HG03039 (cell line): Measurements from ENCODE around the gene FGD6.
"Not testable (repeated sequence)": the region's sequence is repeated elsewhere in the genome, so short reads cannot be mapped to it uniquely, and the experiment has no call there.

ENCODE experiments used
- ATAC-seq: cut with Tn5 transposase; IDR thresholded peaks from one replicate; pipeline ENCODE4 v1.9.1; 2021; ENCODE audit warnings: mild to moderate bottlenecking, moderate library complexity; ENCODE audit not compliant: unreplicated experiment

FGD6 gene

DNA sequence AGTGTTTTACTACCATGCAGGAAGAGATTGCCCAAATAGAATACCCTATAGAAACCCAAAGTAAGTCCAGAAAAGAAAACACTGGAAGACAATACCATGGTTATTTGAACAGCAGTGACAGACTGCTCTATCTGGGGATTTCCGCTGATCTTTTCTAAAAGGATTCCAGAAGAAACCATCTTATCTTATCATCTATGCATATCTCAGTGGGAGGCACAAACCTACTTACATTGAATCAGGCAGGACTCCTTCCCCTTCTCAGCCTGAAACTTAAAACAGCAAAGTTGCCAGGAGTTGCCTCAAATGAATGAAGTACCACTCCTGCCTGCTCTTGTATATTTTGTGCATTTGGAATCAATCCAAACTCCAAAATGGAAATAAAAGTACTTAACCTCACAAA, 87.2 kb downstream of the FGD6 start:
- ATAC-seq, result no peak

DNA sequence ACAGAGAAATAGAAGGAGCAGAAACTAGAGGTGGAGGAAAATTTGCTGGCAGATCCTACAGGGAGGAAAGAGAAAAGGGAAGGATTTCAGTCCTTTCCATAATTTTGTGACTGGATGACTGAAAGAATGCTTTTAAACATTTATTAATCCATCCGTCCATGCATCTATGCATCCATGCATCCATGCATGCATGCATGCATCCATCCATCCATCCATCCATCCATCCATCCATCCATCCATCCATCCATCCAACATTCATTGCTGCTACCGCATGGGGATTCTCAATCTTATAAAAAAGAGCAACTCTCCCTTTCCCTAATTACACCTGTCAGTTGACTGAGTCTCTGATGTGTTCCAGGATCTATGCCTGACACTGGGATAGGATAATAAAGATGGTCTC, 88.2 kb downstream of the FGD6 start:
- ATAC-seq, result no peak

DNA sequence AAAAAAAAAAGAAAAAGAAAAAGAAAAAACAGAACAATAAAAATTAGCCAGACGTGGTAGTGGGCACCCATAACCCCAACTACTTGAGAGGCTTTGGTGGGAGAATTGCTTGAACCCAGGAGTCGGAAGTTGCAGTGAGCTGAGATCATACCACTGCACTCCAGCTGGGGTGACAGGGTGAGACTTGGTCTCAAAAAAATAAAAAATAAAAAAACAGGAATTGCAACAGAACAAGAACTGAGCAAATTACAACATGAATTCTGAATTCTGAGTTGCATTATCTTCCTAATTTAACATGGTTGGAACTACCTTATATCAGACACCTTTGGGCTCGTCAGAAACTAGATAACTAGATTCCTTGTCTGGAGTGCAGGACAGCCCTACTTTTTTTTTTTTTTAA, 90.5 kb downstream of the FGD6 start:
- ATAC-seq, result no peak

DNA sequence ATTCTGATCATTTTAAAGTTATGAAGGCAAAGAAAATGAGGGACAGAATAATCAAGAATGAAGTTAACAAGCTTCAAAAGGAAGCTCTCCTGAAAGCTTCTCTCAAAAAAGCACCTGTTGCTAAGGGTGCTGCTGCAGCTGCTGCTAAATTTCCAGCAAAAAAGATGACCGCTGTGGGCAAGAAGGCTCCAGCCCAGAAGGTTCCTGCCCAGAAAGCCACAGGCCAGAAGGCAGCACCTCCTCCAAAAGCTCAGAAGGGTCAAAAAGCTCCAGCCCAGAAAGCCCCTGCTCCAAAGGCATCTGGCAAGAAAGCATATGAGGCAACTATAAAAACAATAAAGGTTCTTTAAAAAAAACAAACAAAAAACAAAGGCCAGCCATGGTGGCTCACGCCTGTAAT, 91.2 kb downstream of the FGD6 start:
- no peak for ATAC-seq

DNA sequence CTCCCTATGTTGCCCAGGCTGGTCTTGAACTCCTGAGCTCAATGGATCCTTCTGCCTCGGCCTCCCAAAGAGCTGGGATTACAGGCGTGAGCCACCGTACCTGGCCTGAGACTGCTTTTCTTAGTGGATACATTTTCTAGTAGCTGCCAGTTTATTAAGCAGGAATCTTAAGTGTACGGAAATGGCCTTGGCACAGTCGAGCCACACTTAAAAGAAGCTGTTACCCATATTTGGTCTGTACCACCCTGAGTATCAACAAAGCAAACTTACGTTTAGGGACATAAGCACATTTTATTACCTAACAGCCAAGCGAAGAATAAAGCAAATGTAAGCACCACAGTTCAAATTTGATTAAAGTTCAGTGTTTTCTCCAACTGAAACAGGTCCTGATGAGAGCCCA, 93.2 kb downstream of the FGD6 start:
- ATAC-seq, result no peak

DNA sequence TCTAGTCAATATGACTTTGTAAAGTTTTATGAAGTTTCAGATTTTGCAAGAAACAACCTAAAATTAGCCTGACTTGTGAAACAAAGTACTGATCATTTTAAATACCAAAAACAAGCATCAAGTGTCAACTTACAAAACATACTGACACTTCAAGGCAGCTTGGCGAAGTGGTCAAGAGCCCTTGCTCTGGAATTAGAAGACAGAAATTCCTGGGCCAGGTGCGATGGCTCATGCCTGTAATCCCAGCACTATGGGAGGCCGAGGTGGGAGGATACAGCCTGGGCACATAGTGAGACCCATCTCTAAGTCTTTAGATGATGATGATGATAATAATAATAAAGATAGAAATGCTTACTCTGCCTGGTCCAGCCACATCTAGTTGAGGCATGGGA, 98.5 kb downstream of the FGD6 start:
- no peak for ATAC-seq

DNA sequence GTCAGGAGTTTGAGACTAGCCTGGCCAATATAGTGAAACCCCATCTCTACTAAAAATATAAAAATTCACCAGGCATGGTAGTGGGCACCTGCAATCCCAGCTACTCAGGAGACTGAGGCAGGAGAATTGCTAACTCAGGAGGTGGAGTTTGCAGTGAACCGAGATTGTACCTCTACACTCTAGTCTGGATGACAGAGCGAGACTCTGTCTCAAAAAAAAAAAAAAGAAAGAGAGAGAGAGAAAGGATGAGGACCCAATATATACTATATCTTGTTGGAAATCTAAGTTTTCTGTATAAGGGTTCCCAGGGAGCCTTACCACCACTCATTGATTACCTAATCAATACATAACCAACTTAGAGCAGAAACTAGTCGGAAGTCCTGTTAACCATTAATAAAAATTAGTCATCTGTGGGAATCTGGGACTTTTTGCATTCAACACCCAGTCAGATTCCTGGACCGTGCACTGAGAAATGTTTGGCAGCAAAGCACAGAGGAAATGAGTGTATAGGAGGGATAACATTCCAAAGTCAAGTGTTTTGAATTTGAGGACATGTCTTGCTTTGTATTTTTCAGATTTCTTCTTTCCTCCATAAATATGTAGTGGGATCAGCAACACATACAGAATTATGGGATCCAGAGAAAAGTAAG, 99.0 kb downstream of the FGD6 start:
- ATAC-seq, result no peak

DNA sequence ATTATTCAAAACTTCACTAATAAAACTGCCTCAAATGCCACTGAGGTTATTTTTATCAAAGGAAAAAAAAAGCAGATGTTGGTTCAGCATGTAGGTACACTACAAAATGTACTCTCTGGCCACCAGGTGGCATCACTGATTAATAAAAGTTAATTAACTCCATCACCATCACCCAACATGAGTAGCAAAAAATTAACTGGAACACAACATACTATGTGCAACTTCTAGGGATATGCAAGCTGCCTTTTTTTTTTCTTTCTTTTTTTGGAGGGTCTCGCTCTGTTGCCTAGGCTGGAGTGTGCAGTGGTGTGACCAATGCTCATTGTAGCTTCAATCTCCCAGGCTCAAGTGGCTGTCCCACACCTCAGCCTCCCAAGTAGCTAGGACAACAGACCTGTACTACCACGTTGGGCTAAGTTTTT, 100.1 kb downstream of the FGD6 start:
- ATAC-seq, result peak; percentile 65

DNA sequence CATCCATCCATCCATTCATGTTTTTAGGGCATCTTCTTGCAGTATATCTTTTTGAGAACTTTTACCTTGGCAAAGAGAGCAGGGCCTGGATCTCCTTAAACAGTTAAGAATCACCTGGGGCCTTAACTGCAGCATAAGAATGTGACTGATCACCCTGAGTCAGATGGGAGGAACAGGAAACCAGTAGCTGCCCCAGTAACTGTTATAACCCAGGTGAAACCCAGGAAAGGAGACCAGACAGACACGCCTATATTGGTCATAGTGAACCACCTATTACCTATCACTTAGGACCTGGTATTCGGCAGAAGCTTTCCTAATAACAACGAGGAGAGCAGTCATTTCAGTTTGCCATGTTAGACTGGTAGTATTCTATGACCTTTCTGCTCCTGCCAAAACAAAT, 100.5 kb downstream of the FGD6 start:
- ATAC-seq, result peak; percentile 34

DNA sequence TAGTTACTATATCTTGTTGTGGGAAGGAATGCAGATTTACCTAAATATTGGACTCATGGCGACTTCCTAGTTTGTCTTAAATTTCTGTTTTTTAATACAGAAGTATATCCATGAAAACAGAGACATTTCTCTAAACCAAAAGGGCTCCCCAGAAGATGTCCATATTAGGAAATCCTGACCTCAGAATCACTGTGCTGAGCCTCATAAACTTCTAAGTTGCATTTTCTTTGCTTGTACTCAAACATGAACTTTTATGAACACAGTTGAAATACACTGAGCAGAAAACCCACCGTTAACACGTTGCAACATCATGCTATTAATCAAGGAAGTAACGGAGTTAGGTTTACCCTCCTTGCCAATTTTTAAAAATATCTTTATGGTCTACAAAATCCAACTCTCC, 100.9 kb downstream of the FGD6 start:
- no peak for ATAC-seq

DNA sequence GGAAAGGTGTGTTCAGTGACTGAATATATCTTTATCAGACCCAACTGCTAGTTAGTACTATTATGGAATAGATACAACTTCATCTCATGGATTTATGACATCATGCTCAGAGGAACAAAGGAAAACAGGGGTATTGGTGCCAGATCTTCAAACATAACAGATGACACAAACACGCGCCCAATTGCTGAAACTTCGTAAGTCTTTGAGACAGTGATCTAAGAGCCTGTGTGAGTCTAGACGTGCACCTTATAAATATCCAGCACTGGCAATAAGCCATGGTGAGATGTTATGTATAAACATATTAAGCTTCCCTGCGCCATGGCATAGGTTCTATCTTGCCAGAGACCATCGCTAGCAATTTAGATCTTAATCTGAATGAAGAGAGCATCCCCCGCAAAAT, 101.6 kb downstream of the FGD6 start:
- ATAC-seq, result no peak

DNA sequence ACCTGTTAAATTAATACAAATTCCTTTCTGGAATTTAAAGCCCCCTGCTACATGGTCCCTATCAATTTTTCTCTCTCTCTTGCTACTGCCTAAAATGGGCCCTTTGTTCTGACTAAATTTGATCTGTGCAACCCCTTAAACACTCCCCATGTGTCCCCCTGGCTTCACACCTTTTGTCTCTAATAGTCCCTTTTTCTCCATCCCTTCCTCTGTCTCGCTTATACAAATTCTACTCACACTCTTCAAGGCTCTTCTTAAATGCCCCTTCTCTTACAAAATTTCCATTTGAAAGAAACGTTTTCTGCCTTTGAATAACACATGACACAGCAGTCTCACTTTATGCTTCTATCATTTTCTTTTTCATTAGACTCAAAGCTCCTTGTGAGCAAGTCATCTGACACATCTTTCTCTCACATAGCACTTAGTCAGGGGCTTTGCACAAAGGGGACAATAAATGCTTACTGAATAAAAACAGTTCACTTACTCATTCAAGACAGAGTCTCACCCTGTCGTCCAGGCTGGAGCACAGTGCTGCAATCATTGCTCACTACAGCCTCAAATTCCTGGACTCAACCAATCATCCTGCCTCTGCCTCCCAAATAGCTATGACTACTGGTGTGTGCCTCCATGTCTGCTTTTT, 102.4 kb downstream of the FGD6 start:
- ATAC-seq, result no peak

DNA sequence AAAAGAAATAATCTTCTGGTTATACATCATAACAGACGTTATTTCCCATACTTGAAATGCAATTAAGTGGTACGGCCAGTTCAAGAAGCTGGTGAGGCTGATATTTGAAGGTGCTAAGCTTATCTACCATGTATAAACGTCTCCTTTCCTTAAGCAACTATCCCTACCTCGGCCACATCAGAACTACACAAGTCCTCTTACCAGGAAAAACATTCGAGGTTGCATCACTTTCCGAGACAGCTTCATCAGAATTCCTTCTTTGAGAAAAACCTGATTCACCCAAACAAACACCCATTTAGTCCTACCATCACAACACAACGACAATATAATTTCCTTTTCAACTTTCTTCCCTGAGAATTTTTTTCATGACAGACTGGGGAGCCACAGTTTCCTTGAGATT, 109.9 kb downstream of the FGD6 start:
- no peak for ATAC-seq

DNA sequence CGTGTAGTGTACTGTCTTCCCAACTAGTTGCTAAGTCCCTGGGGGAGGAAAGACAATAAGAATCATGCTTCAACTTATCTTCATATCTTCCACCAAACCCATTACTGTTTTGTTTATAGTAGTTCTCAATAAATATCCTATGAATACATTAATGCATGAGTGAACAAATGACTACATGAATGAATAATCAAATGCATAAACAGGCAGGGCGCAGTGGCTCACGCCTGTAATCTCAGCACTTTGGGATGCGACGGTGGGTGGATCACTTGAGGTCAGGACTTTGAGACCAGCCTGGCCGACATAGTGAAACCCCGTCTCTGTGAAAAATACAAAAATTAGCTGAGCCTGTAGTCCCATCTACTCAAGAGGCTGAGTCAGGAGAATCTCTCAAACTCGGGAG, 111.7 kb downstream of the FGD6 start:
- no peak for ATAC-seq

DNA sequence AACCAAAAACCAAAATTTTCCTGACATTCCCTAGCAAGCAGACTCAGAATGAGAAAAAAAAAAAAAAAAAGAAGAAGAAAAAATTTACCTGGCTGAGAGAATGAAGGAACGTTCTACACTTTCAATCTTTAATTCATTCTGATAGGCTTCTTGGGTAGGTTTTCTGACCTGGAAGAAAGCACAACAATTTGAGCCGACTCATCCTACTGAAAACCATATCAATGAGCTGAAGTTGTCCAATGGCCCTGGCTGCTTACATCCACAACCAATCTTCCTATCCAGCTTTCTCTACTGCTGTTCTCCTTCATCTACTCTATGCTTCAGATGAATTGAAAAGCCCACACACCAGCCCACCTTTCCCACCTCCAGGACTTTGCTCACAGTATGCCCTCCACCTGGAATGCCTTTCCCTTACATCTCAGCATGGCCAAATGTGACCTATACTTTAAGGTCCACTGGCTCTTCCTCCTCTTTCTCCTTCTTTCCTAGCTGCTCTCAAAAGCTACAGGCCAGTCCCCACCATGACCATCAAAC, 112.3 kb downstream of the FGD6 start:
- no peak for ATAC-seq

DNA sequence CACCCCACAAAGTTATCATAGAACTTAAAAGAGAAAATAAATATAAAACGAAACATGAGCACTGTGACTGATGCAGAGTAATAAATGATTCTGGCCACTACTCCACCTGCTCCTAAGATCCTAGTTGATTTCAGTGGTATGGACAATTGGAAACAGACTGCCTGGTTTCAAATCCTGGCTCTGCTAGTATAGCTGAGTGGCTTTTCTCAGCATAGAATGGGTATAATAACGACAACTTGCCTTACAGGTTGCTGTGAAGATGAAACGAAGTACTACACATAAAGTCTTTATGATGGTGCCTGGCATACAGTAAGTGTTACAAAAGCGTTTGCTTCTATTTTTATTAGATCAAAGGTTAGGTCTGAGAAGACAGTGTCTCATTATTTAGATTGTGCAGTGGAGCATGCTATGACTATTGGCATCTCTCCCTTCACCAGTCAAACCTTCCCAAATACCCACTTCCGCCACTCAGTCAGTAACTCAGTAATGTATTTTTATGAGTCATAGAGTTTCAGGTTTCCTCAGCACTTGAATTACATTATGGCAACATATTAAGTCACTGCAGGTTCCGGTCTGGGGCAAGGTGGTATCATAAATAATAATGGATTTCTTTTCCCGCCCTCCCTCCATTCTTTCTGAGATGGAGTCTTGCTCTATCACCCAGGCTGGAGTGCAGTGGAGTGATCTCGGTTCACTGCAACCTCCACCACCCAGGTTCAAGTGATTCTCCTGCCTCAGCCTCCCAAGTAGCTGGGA, 114.2 kb downstream of the FGD6 start:
- ATAC-seq, result peak; percentile 91

DNA sequence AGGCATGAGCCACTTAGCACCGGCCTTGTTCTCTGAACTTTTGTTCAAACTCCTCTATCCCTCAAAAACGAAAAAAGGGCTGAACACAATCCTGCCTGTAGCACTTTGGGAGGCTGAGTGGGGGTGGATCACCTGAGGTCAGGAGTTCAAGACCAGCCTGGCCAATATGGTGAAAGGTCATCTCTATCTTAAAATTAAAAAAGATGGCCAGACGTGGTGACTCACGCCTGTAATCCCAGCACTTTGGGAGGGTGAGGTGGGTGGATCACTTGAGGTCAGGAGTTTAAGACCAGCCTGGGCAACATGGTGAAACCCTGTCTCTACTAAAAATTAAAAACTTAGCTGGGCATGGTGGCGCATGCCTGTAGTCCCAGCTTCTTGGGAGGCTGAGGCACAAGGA, 115.3 kb downstream of the FGD6 start:
- not testable (repeated sequence) for ATAC-seq

DNA sequence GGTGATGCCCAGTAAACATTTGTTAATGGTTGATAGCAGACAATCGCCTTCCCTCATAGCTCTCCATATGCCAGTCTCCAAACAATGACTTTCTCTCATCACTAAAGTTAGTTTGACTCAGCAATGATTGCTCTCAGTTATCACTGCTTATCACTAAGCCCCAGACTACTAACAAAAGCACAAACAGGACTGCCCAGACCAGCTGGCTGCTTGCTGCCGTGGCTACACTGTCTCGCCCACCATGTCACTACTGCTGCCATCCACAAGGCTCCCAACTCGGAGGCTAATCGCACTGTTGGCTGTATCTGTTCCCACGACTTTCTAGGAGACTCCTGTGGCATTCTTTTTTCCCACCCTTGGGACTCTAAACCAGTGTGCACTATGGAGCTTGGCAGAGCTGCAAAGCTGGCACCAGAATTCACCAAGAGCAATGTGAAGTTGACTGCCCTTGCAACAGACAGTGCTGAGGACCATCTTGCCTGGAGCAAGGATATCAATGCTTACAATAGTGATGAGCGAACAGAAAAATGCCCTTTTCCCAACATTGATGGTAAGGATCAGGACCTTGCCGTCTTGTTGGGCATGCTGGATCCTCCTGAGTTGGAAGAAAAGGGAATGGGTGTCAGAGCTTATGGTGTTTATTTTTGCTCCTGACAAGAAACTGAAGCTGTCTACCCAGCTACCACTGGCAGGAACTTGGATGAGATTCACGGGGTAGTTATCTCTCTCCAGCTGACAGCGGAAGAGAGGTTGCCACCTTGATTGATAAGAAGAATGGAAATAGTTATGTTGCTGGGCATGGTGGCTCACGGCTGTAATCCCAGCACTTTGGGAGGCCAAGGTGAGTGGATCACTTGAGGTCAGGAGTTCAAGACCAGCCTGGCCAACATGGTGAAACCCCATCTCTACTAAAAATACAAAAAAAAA, 116.7 kb downstream of the FGD6 start:
- no peak for ATAC-seq

DNA sequence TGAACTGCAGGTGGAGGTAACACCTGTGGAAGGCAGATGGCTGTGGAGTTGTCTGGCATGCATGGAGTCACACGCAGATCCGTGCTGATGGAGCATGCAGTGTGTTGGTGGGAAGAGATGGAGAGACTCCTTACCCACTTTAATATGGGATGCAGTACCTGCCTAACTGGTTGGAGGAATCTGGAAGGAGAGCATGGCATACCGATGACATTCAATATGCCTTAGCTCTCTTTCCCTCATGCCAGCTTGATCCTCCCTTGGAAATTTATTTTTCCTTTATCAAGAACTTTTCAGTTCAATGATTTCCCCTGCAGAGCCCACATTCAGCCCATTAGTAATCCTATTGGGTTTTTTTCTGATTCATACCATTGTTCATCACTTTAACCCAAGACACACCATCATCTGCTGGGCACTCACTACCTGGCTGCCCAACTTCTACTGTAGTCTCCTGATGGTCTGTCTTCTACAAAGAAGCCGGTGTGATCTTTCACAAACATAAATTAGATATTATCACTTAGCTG, 117.9 kb downstream of the FGD6 start:
- no peak for ATAC-seq

DNA sequence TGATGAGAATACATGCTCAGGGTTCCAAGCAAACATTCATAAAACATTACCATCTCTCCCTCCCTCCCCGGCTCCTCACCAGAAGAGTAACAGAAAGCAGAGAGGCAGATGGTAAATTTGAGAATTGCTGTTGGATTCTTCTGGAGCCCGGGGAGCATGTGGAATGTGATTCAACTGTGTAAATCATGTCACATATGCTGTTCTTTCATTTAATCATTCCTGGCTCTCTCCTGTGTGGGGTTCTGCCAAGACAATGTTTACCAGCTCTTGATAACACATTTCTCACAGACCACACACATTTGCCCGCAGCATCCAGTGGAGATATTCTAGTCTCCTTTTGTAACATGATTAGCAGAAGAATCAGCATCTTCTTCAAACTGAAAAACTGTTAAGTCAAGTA, 120.4 kb downstream of the FGD6 start:
- no peak for ATAC-seq

DNA sequence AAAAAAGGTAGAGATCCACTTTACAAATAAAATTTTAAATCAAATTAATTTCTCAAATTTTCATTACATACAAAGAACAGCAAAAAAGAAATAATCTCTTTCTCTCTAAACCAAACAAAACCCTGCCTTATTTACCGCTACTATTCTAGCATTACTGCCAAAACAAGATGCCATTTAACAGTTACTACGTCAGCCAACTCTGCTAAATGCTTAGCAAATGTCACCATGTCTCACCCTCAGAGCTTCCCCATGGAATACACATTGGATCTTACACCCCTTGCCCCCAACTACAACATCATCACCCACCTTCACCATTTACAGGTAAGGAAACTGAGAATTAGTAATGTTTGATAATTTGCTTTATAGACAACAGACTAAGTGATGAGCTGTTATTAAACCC, 120.9 kb downstream of the FGD6 start:
- no peak for ATAC-seq
